Thyroid gland (tissue), 4 donors: Measurements from ENCODE around the gene RAMP3. TPM values are rescaled to one million over a fixed set of nuclear protein-coding genes. Genes with fewer than 3 reads are reported as not detected.

Experiments
- DNase-seq, 2 donors: peaks; one replicate each; pipeline ENCODE4 v3.0.0-alpha.2; 2019
- H3K27ac ChIP-seq, 3 donors: fragments of 200-600 bp; sonication (generic); 1 replicate in 2 of 3; 2 replicates in 1 of 3; pipeline ENCODE4 v1.5.1; 2016 to 2019; ENCODE audit warnings: mild to moderate bottlenecking in 1 of 3, moderate library complexity in 1 of 3
- H3K27me3 ChIP-seq: fragments of 200-600 bp; sonication (generic); one replicate; pipeline ENCODE4 v1.5.1; 2019
- H3K36me3 ChIP-seq, 2 donors: fragments of 200-600 bp; sonication (generic); one replicate each; pipeline ENCODE4 v1.5.1; 2016 to 2019
- H3K4me1 ChIP-seq, 2 donors: fragments of 200-600 bp; sonication (generic); one replicate each; pipeline ENCODE4 v1.5.1; 2017 to 2019
- H3K4me3 ChIP-seq, 3 donors: fragments of 200-600 bp; sonication (generic); replicated peaks in 1 of 3; 1 replicate in 2 of 3; 2 replicates in 1 of 3; pipeline ENCODE4 v1.5.1; 2016; ENCODE audit warnings: mild to moderate bottlenecking in 1 of 3
- H3K9me3 ChIP-seq: fragments of 200-600 bp; sonication (generic); one replicate; pipeline ENCODE4 v1.5.1; 2017
- CTCF ChIP-seq, 6 experiments: fragments of 200-600 bp in 3 of 6; fragments of 450-650 bp in 3 of 6; sonication (generic) in 3 of 6; IDR thresholded peaks; one replicate each; pipeline ENCODE4 v1.5.1; 2016 to 2019; ENCODE audit warnings: antibody characterized with exemption in 6 of 6, mild to moderate bottlenecking in 2 of 6, inconsistent platforms in 1 of 6, moderate library complexity in 1 of 6
- POLR2A ChIP-seq, 2 donors: fragments of 450-650 bp; IDR thresholded peaks; one replicate each; pipeline ENCODE4 v1.6.1; 2017; ENCODE audit warnings: antibody characterized with exemption in 2 of 2, mild to moderate bottlenecking in 2 of 2, moderate library complexity in 1 of 2
- WGBS, 2 donors: methylation state at CpG; one replicate each; pipeline ENCODE4 v1.1.5; 2017; 5-methylcytosine and 5-hydroxymethylcytosine counted together
- intact Hi-C: fragments of 100-400 bp; cut with DNase I; formaldehyde crosslinking; loops from one replicate; pipeline ENCODE4 v1.15.1; 2023
- total RNA-seq, 4 donors: library from RNA; depleted of rRNA; stranded (reverse); fragments of >200 nt; gene quantifications; one replicate each; pipeline ENCODE4 v1.2.3, GENCODE V29; 2016

The RAMP3 gene
- total RNA-seq, 4 donors from 2014 or later: 40.1 to 145 (median 73.1) TPM

DNA sequence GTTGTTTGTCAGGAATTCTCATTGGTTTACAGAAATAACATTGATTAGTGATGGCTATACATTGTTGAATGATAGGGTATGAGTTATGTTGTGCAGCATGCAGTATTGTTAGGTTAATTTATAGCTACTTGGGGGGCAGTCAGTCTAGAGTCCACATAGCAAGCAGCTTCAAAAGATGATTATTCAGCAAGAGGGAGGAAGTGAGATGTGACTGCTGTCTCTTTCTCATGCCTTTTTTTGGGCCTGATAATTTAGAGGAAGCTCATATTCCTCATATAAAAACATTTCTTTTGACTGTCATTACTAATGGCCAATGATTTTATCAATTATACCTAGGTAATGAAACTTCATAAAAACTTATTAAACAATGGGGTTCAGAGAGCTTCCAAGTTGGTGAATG lies 42.7 kb upstream of the RAMP3 start:
- Histone ChIP-seq H3K27ac (no peak overlapping the region), H3K27me3 (no peaks in the 10 kb centered on the region), H3K4me1 (peaks cover 5 to 15% of the 10 kb centered on the region in 2 donors), H3K36me3 (no peaks in the 10 kb centered on the region), H3K4me3 (no peak overlapping the region), H3K9me3 (no peaks in the 10 kb centered on the region)
- TF ChIP-seq CTCF (IDR thresholded peaks at IDR 0.05): no peak
- no peak for TF ChIP-seq POLR2A (IDR thresholded peaks at IDR 0.05)
- DNase-seq: no peak
- intact Hi-C loops: no loop called here

GRCh38 chr7:45116048-45116447 lies 41.5 kb upstream of the RAMP3 start:
- TF ChIP-seq POLR2A (IDR thresholded peaks at IDR 0.05) (no peak), CTCF (IDR thresholded peaks at IDR 0.05) (no peak)
- H3K27me3 ChIP-seq: no peaks in the 10 kb centered on the region
- no peak overlapping the region for H3K27ac ChIP-seq
- no peaks in the 10 kb centered on the region for H3K9me3 ChIP-seq
- H3K4me1 ChIP-seq: peaks cover 4 to 5% of the 10 kb centered on the region in 2 donors
- H3K36me3 ChIP-seq: no peaks in the 10 kb centered on the region
- no peak overlapping the region for H3K4me3 ChIP-seq
- intact Hi-C loops: no loop called here
- 55 to 58% methylated on average over 1 of the region's 1 CpG for WGBS, 2 donors
- DNase-seq: no peak

DNA sequence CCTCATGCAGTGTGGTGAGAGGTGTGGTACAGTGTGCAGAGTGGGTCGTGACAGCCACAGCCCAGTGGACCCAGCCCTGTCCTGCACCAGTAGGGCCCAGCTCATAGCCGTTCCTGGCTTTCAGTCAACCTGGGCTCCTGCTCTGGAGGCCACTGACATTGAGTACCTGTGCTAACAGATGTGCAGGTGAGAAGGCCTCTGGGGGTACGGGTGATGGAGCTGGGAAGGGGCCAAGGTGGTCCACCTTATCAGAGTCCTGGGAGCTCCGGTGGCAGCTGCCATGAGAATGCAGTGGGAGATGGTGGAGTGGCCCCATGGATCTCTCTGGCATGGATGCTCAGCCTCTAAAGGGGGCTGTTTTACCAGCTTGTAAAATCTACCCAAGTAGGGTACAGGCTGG lies 40.0 kb upstream of the RAMP3 start:
- Histone ChIP-seq H3K4me3 (no peak overlapping the region), H3K4me1 (no peaks in the 10 kb centered on the region), H3K27ac (no peak overlapping the region), H3K27me3 (no peaks in the 10 kb centered on the region), H3K36me3 (no peaks in the 10 kb centered on the region), H3K9me3 (no peaks in the 10 kb centered on the region)
- no peak for DNase-seq
- TF ChIP-seq POLR2A (IDR thresholded peaks at IDR 0.05) (no peak), CTCF (IDR thresholded peaks at IDR 0.05) (no peak)
- WGBS, 2 donors: 88 to 93% methylated on average over 2 to 3 of the region's 4 CpGs
- intact Hi-C loops: no loop called here

GRCh38 chr7:45118292-45118691 lies 39.3 kb upstream of the RAMP3 start:
- no peak for TF ChIP-seq CTCF (IDR thresholded peaks at IDR 0.05)
- TF ChIP-seq POLR2A (IDR thresholded peaks at IDR 0.05): no peak
- Histone ChIP-seq H3K27me3 (no peaks in the 10 kb centered on the region), H3K36me3 (no peaks in the 10 kb centered on the region), H3K27ac (no peak overlapping the region), H3K4me3 (no peak overlapping the region), H3K9me3 (no peaks in the 10 kb centered on the region), H3K4me1 (no peaks in the 10 kb centered on the region)
- intact Hi-C loops: no loop called here
- DNase-seq: no peak
- WGBS, 2 donors: 89% methylated on average over 4 of the region's 4 CpGs

DNA sequence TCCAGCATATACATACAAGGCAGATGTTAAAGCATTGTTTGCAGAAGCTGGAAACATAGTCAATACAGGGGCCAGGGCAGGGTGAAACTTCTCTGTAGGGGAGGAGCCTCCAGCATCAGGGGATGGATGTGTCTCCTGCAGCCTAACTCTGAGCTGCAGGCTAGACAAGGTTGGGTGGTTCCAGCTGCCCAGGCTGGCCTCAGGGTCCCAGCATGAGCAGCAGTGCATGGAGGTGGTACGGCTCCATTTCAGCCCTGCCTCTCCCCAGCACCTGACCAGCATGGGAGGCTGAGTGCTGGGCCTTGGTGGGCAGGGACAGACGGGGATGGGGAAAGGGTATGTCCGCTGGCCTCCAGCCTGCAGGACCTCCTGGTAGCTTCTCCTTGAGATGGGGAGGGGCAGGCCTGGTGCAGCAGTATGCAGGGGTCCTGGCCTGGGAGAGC lies 38.7 kb upstream of the RAMP3 start:
- H3K4me3 ChIP-seq: no peak overlapping the region
- TF ChIP-seq POLR2A (IDR thresholded peaks at IDR 0.05) (no peak), CTCF (IDR thresholded peaks at IDR 0.05) (no peak)
- no peaks in the 10 kb centered on the region for H3K4me1 ChIP-seq
- intact Hi-C loops: no loop called here
- WGBS, 2 donors: no CpG with 5 or more reads among the region's 3 CpGs
- no peak overlapping the region for H3K27ac ChIP-seq
- H3K36me3 ChIP-seq: no peaks in the 10 kb centered on the region
- DNase-seq: no peak
- H3K27me3 ChIP-seq: no peaks in the 10 kb centered on the region
- H3K9me3 ChIP-seq: no peaks in the 10 kb centered on the region
